Germinal center (tissue), 1 donor: ENCODE measurements around the gene DPEP3.
A peak's percentile ranks its signal among the peaks of the same experiment; 100 is the strongest.
"Not testable (repeated sequence)": the region's sequence is repeated elsewhere in the genome, so short reads cannot be mapped to it uniquely, and the experiment has no call there.

Experiments
- DNase-seq: peaks from one replicate; pipeline ENCODE4 v3.0.0; 2012; ENCODE audit warnings: mixed read lengths, low spot score

Gene DPEP3

GRCh38 chr16:67993207-67994039 is 13.1 kb upstream of the DPEP3 start:
- peak; percentile 87 for DNase-seq

- no peak for DNase-seq
These were observed 12.4 kb upstream of the DPEP3 start for GRCh38 chr16:67992661-67993206.

DNA sequence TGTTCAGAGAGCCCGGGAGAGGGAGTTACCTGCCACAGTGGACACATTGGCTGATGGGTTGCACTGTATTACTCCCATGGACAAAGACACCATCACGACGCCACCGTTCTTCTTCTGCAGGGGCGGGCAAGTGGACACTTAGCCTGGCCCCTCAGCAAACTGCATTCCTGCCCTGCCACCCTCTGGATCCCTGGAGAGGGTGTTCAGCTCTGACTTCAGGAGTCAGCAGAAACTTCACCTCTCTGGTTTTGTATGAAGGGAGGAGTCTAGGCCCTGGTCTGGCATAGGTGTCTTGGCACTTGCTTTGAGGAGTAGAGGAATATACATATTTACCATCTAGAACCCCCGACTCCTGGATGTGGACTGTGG is 9.7 kb upstream of the DPEP3 start:
- no peak for DNase-seq

GRCh38 chr16:67989322-67990017 is 9.2 kb upstream of the DPEP3 start:
- no peak for DNase-seq

GRCh38 chr16:67988675-67989074 is 8.4 kb upstream of the DPEP3 start:
- DNase-seq = no peak

DNA sequence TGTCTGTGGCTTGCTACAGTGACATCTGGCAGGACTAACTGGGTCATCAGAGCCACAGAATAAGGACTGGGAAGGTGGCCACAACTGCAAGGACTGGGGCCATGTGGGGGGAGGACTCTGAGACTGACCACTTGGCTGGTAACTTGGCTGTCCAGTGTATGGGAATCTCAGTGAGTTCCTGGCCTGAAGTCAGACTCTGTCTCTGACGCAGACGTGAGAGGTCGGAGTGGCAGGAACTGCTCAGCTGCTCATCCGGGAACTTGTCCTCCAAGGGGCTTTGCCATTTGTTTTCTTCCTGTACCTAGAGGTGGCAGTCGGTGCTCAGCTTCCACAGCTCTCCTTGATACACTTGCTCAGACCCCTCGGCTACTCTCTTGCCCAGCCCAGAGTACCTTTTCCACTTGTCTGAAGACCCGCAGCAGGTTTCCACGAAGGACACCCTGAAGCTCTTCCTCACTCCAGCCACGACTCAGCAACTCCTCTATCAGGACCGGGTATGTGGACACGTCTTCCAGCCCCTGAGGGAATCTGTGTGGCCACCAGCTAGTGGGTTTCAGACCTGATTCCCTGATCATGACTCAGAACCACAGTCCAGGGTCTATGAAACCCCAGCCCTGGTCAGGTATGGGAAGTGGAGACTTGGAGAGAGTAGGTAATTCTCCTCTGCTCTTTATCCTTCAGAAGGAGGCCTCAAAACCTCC is 7.3 kb upstream of the DPEP3 start:
- no peak for DNase-seq

DNA sequence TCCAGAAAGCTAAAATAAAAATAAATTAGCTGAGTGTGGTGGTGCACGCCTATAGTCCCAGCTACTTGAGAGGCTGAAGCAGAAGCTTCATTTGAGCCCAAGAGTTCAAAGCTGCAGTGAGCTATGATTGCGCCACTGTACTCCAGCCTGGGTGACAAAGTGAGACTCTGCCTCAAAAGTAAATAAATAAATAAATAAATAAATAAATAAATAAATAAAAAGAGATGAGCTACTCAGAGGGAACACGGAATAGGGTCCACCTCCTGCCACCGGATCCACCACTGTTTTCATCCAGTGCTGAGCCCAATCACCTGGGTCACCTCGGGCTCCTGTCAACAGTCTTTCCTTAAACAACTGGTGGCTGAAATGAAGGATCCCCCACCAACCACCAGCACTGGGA is 6.7 kb upstream of the DPEP3 start:
- DNase-seq = no peak

- no peak for DNase-seq
These were observed 1.9 kb upstream of the DPEP3 start for GRCh38 chr16:67982011-67982696.

DNA sequence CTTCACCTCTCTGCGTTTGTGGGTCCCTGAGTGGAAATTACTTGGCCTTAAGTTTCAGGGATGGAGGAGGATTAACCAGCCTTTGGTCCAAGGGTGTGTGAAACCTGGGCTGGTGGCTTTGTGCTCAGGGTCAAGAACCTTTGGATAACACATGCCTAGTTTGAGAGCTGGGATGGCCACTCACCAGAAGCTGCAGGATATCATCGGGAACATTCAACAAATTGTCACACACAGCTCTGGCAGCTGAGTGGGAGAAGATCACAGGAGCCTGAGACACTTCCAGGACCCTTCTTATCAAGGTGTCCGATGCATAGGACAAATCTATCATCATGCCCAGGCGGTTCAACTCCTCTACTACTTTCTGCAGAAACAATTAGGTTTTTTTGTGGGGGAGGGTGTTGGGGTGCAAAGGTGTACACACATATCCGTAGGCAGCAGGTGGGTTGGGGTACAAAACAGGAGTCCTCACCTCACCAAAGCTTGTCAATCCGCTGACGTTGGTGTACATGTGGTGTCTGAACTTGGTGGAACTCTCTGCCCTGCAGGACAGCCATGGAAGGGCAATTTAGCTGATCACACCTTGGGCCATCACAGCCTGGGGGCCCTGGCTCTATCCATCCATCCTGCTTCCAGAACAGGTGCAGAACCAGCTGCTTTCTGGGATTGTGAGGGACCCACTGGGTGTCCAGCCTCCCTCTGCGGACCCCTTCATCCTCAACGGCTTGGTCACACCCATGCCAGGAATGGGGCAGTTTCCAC is 2.7 kb downstream of the DPEP3 start:
- DNase-seq = no peak

DNA sequence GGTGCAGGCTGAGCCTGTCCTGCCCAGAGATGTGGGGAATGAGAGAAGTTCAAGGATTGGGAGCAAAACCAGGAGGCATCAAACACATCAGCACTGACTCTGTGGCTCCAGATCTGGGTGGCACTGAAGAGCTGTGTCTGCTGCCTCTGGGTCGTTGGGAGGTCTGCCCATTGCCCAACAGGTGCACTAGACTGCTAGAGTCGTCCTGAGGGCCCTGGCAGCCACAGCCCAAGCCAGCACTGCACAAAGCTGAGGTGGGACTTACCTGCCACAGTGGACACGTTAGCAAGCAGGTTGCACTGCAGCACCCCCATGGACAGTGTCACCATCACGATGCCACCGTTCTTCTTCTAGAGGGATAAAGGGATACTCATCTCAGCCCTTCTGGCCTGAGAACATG is 3.3 kb downstream of the DPEP3 start:
- no peak for DNase-seq

DNA sequence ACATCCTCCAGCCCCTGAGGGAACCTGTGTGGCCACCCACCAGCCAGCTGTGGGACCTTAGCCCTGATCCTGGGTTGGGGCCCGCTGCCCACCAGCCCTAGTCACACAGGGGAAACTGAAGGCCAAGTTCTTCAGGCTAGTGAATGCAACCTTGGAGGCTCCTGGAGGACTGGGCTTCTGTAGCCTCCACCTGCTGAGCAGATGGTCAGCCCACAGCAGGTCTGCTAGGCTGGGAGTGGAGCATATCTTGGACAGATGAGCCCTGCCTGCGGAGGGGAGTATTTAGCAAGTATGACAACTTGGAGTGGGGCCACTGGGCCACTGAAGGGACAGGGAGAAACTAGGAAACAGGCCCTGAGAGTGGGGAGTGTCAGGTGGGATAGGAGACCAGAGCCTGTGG is 4.1 kb downstream of the DPEP3 start:
- DNase-seq = no peak

- DNase-seq = no peak
These were observed 4.8 kb downstream of the DPEP3 start for GRCh38 chr16:67975321-67976105.

DNA sequence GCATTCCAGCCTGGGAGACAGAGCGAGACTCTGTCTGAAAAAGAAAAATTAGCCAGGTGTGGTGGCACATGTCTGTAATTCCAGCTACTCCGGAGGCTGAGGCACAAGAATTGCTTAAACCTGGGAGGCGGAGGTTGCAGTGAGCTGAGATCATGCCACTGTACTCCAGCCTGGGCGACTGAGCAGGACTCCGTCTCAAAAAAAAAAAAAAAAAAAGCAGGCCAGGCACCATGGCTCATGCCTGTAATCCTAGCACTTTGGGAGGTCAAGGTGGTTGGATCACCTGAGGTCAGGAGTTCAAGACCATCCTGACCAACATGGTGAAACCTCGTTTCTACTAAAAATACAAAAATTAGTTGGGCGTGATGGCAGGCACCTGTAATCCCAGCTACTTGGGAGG is 8.0 kb downstream of the DPEP3 start:
- not testable (repeated sequence) for DNase-seq

DNA sequence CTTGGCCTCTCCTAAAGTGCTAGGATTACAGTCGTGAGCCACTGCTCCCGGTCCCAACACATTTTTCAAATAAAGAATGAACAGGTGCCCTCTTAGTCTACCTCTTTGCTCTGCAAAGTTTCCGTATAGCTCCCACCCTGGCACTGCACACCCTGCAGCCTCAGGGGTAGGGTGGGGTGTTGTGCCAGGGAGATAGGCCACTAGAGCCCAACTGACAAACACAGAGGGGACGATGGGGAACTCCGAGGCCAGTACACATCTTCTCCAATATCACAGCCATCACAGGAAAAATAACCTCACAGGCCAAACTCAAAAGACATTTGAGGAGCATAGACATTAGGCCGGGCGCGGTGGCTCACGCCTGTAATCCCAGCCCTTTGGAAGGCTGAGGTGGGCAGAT is 9.2 kb downstream of the DPEP3 start:
- DNase-seq = no peak

- DNase-seq = peak; percentile 29
These were observed 10.9 kb downstream of the DPEP3 start for GRCh38 chr16:67969254-67970039.

DNA sequence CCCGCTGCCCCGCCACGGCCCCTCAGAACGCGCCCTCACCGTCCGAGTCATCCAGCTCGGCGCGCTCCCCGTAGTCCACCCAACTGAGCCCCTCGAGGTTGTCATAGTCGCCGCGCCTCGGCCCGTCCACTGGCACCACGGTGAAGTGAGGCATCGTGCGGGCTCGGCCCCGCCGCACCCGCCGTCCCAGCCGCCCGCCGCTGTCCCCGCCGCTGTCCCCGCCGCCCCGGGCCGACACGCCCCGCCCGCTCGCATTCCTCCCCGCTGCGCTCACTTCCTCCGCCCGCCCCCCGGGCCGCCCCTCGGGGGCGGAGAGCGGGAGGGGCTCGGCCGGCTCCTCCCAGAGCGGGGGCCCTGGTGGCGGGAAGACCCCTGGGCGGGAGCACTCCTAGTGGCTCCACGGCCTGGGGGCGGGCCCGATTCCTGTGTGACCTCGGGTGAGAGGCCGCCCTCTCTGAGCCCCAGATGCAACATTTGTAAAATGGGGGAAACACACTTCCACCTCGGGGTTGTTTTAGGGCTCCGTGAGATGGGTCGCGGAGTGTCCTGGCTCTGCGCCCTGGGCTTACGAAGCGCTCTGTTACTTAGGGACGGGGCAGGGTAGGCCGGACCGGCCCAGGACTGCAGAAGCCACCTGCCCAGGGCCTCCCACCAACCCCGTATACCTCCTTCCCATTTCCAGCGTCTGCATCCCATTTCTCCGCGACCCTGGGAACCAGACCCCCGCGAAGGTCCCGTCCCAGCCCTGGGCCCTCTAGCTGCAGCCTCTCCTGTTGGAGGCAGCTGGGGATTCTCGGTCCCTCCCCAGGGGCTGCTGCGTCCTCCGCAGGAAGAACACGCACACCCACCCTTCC is 11.7 kb downstream of the DPEP3 start, which contains the start of gene SLC12A4:
TSS of gene SLC12A4 (minus strand) at position 238 of the 854 bp plus-strand sequence. CDS start at position 154, 84 bp downstream.
- DNase-seq = peak; percentile 92

DNA sequence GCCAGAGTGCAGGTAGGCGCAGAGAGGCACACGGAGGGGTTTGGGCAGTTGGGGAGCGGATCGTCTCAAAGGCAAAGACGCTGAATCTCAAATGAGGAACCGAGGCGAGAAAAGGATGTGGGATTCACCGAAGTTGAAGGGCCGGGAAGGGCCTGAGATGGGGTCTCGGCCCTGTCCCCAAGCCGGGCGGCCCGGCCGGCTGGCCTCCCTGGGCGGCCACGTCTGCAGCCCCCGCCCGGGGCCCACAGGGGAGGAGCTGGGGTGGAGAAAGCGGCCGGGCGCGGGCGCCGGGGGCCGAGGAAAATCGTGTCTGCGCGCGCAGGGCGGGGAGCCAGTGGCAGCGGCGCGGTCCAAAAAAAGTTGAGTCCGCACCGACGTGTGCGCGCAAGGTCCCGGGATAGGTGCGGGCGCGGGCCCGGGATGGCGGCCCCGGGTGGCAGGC is 12.3 kb downstream of the DPEP3 start:
- DNase-seq = peak; percentile 59

DNA sequence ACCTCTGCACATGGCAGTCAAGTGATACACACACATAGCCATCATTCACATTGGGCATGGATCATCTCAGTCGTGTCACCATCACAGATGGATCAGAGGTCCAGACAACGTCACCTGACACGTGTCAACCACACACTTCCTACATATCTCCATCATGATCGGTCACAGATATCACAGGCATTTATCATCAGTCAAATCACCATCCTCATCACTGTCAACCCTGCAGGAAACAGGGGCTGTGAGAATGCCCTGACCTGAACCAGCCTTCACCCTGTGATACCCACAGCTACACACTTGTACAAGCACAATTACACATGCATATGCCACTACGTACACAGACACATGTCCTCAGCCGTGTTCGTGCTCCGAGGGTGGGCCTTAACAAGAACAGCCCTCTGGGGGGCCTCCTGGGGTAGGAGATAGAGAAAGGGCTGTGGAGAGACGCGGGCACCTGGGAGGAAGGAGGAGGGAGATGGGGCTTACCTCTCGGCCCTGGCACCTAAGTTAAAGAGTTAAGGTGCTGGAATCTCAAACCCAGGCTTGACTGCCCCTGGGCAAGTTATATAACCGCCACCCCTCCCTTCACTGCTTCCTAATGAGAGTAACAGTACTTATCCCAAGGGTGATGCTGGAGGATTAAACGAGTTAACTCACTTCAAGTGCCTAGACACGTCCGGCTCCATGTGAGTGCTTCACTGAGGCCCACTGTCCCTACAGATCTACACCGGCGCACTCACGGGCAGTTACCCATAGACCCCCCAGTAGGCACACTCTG is 12.9 kb downstream of the DPEP3 start:
- peak; percentile 47 for DNase-seq
